HG02623 (cell line): ENCODE results near the gene LRG1.
"Not testable (repeated sequence)": the region's sequence is repeated elsewhere in the genome, so short reads cannot be mapped to it uniquely, and the experiment has no call there.

ENCODE experiments used
- ATAC-seq: cut with Tn5 transposase; IDR thresholded peaks from one replicate; pipeline ENCODE4 v1.9.1; 2021; ENCODE audit warnings: moderate library complexity; ENCODE audit not compliant: unreplicated experiment

Gene LRG1

GRCh38 chr19:4531562-4532165, 8.2 kb downstream of the LRG1 start:
- ATAC-seq, result no peak

GRCh38 chr19:4529924-4530522, 9.8 kb downstream of the LRG1 start:
- no peak for ATAC-seq

GRCh38 chr19:4528843-4529242, 11.0 kb downstream of the LRG1 start:
- ATAC-seq, result no peak

- not testable (repeated sequence) for ATAC-seq
These were observed 12.5 kb downstream of the LRG1 start for GRCh38 chr19:4527377-4527776.

- ATAC-seq, result no peak
These were observed 14.3 kb downstream of the LRG1 start for GRCh38 chr19:4525563-4526002.

GRCh38 chr19:4524808-4525562, 14.9 kb downstream of the LRG1 start:
- no peak for ATAC-seq

GRCh38 chr19:4523306-4524110, 16.3 kb downstream of the LRG1 start:
- no peak for ATAC-seq

GRCh38 chr19:4522291-4523002, 17.4 kb downstream of the LRG1 start:
- no peak for ATAC-seq

- no peak for ATAC-seq
These were observed 18.0 kb downstream of the LRG1 start for GRCh38 chr19:4521888-4522242.

- no peak for ATAC-seq
These were observed 18.5 kb downstream of the LRG1 start for GRCh38 chr19:4521170-4521887.

- ATAC-seq, result no peak
These were observed 20.1 kb downstream of the LRG1 start for GRCh38 chr19:4519521-4520277.

GRCh38 chr19:4519172-4519496, 20.7 kb downstream of the LRG1 start:
- ATAC-seq, result no peak

GRCh38 chr19:4518345-4519171, 21.3 kb downstream of the LRG1 start, which contains the start of gene PLIN4:
Gene PLIN4, minus strand, starts transcription at chr19:4518486. Its CDS starts 214 bp downstream, at chr19:4518272.
- no peak for ATAC-seq

- no peak for ATAC-seq
These were observed 22.3 kb downstream of the LRG1 start for GRCh38 chr19:4517451-4518057.

- no peak for ATAC-seq
These were observed 22.9 kb downstream of the LRG1 start for GRCh38 chr19:4516939-4517300.

GRCh38 chr19:4516199-4516938, 23.5 kb downstream of the LRG1 start:
- no peak for ATAC-seq

GRCh38 chr19:4515732-4516131, 24.1 kb downstream of the LRG1 start:
- no peak for ATAC-seq

- ATAC-seq, result no peak
These were observed 26.6 kb downstream of the LRG1 start for GRCh38 chr19:4513248-4513647.
